Activated T-cell treated with anti-CD3 and anti-CD28 coated beads, Interleukin-2, amount 50 U/mL, for 72 hours (primary cell): ENCODE measurements around the gene LMLN. TPM values are rescaled to one million over a fixed set of nuclear protein-coding genes. Genes with fewer than 3 reads are reported as not detected.
"Not testable (repeated sequence)": the region's sequence is repeated elsewhere in the genome, so short reads cannot be mapped to it uniquely, and the experiment has no call there.

Experiments used
- ATAC-seq, 2 donors: fragments of 150-1000 bp; cut with Tn5 transposase; replicated peaks in 1 of 2; 2 replicates each; pipeline ENCODE4 v1.10.0; 2021; ENCODE audit warnings: moderate library complexity in 2 of 2, mild to moderate bottlenecking in 1 of 2
- DNase-seq, 2 donors: peaks; one replicate each; pipeline ENCODE4 v3.0.0; 2021 to 2022; ENCODE audit warnings: mixed read lengths in 1 of 2
- H3K27ac Mint-ChIP-seq: one replicate; pipeline ENCODE4 v1.8.0; 2022; ENCODE audit warnings: mild to moderate bottlenecking, moderate library complexity, mixed read lengths
- H3K27me3 Mint-ChIP-seq: one replicate; pipeline ENCODE4 v1.8.0; 2022; ENCODE audit warnings: low read depth, mixed read lengths
- H3K36me3 Mint-ChIP-seq, 2 donors: one replicate each; pipeline ENCODE4 v1.8.0; 2022; ENCODE audit warnings: mixed read lengths in 2 of 2, mild to moderate bottlenecking in 1 of 2; ENCODE audit not compliant: insufficient read depth in 2 of 2
- H3K4me1 Mint-ChIP-seq: one replicate; pipeline ENCODE4 v1.8.0; 2022; ENCODE audit warnings: low read depth, mixed read lengths
- H3K4me3 Mint-ChIP-seq, 2 donors: one replicate each; pipeline ENCODE4 v1.8.0; 2022; ENCODE audit warnings: mild to moderate bottlenecking in 2 of 2, mixed read lengths in 2 of 2, moderate library complexity in 2 of 2
- H3K9me3 Mint-ChIP-seq, 2 donors: one replicate each; pipeline ENCODE4 v1.8.0; 2022; ENCODE audit warnings: mixed read lengths in 2 of 2
- total RNA-seq, 2 donors: library from RNA; stranded (reverse); gene quantifications; one replicate each; pipeline ENCODE4 v1.2.3, GENCODE V29; 2022

The LMLN gene
- total RNA-seq, 2 donors from 2014 or later: 5.4 to 6.5 TPM

GRCh38 chr3:197949778-197950676 lies 10.0 kb upstream of the LMLN start, which contains the start of gene RPL35A:
Gene RPL35A (plus strand): TSS chr3:197950190. CDS start chr3:197950968, 778 bp downstream.
- peaks cover 14 to 35% of the 10 kb centered on the region in 2 donors for H3K36me3 Mint-ChIP-seq
- ATAC-seq: peak; percentile 92
- peak within 1 kb of the TSS; percentile 99 for H3K27ac Mint-ChIP-seq
- no peaks in the 10 kb centered on the region for H3K27me3 Mint-ChIP-seq
- peak; percentile 86 for DNase-seq
- H3K4me1 Mint-ChIP-seq: peaks cover 59% of the 10 kb centered on the region
- H3K4me3 Mint-ChIP-seq: peak within 1 kb of the TSS; percentile 94 to 97
- H3K9me3 Mint-ChIP-seq: no peaks in the 10 kb centered on the region

GRCh38 chr3:197950677-197951061 lies 9.3 kb upstream of the LMLN start:
- DNase-seq (no peak), ATAC-seq (no peak)
- peaks cover 61% of the 10 kb centered on the region for H3K4me1 Mint-ChIP-seq
- peak overlapping the region; percentile 99 for H3K27ac Mint-ChIP-seq
- H3K36me3 Mint-ChIP-seq: peaks cover 14 to 37% of the 10 kb centered on the region in 2 donors
- H3K27me3 Mint-ChIP-seq: no peaks in the 10 kb centered on the region
- no peaks in the 10 kb centered on the region for H3K9me3 Mint-ChIP-seq
- H3K4me3 Mint-ChIP-seq: peak overlapping the region; percentile 94 to 97

- peaks cover 61% of the 10 kb centered on the region for H3K4me1 Mint-ChIP-seq
These were observed 8.5 kb upstream of the LMLN start for GRCh38 chr3:197951392-197951990.

GRCh38 chr3:197952440-197952839 lies 7.6 kb upstream of the LMLN start:
- Mint-ChIP-seq H3K27ac (peak overlapping the region; percentile 86), H3K4me3 (peak overlapping the region; percentile 61 to 97), H3K27me3 (no peaks in the 10 kb centered on the region), H3K4me1 (peaks cover 69% of the 10 kb centered on the region), H3K36me3 (peaks cover 14 to 44% of the 10 kb centered on the region in 2 donors), H3K9me3 (no peaks in the 10 kb centered on the region)
- ATAC-seq (no peak), DNase-seq (no peak)

More at GRCh38 chr3:197951392-197951990, 8.5 kb upstream of the LMLN start:
- H3K27ac Mint-ChIP-seq: peak overlapping the region; percentile 99
- ATAC-seq (no peak), DNase-seq (no peak)
- no peaks in the 10 kb centered on the region for H3K9me3 Mint-ChIP-seq
- peaks cover 14 to 42% of the 10 kb centered on the region in 2 donors for H3K36me3 Mint-ChIP-seq
- H3K4me3 Mint-ChIP-seq: peak overlapping the region; percentile 94 to 97
- no peaks in the 10 kb centered on the region for H3K27me3 Mint-ChIP-seq

GRCh38 chr3:197953325-197953724 lies 6.7 kb upstream of the LMLN start:
- peak in 1 of 2 donors; percentile 14 for ATAC-seq
- Mint-ChIP-seq H3K4me3 (peak overlapping the region; percentile 61 to 97), H3K36me3 (peaks cover 15 to 47% of the 10 kb centered on the region in 2 donors), H3K27me3 (no peaks in the 10 kb centered on the region), H3K4me1 (peaks cover 76% of the 10 kb centered on the region), H3K9me3 (no peaks in the 10 kb centered on the region), H3K27ac (peak overlapping the region; percentile 34)
- DNase-seq: no peak

- Mint-ChIP-seq H3K4me3 (peak overlapping the region; percentile 61 to 97), H3K27ac (peak overlapping the region; percentile 34), H3K9me3 (no peaks in the 10 kb centered on the region), H3K4me1 (peaks cover 79% of the 10 kb centered on the region), H3K27me3 (no peaks in the 10 kb centered on the region), H3K36me3 (peaks cover 16 to 49% of the 10 kb centered on the region in 2 donors)
- no peak for ATAC-seq
- no peak for DNase-seq
These were observed 6.1 kb upstream of the LMLN start for GRCh38 chr3:197953881-197954280.

- Mint-ChIP-seq H3K27ac (no peak overlapping the region), H3K9me3 (no peaks in the 10 kb centered on the region), H3K4me3 (no peak overlapping the region), H3K27me3 (no peaks in the 10 kb centered on the region), H3K4me1 (peaks cover 81% of the 10 kb centered on the region), H3K36me3 (peaks cover 10 to 41% of the 10 kb centered on the region in 2 donors)
- no peak for ATAC-seq
- DNase-seq: no peak
These were observed 4.0 kb upstream of the LMLN start for GRCh38 chr3:197955892-197956477.

- Mint-ChIP-seq H3K9me3 (no peaks in the 10 kb centered on the region), H3K27me3 (no peaks in the 10 kb centered on the region), H3K4me3 (no peak overlapping the region), H3K27ac (no peak overlapping the region), H3K36me3 (peaks cover 9 to 36% of the 10 kb centered on the region in 2 donors), H3K4me1 (peaks cover 81% of the 10 kb centered on the region)
- no peak for ATAC-seq
- DNase-seq: no peak
These were observed 3.4 kb upstream of the LMLN start for GRCh38 chr3:197956626-197956988.

GRCh38 chr3:197957790-197958133 lies 2.3 kb upstream of the LMLN start:
- peak overlapping the region; percentile 14 for H3K27ac Mint-ChIP-seq
- no peak for ATAC-seq
- peak overlapping the region in 1 of 2 donors; percentile 94 for H3K4me3 Mint-ChIP-seq
- peaks cover 78% of the 10 kb centered on the region for H3K4me1 Mint-ChIP-seq
- no peaks in the 10 kb centered on the region for H3K27me3 Mint-ChIP-seq
- no peaks in the 10 kb centered on the region for H3K9me3 Mint-ChIP-seq
- peaks cover 9 to 30% of the 10 kb centered on the region in 2 donors for H3K36me3 Mint-ChIP-seq
- DNase-seq: no peak

- Mint-ChIP-seq H3K27me3 (no peaks in the 10 kb centered on the region), H3K4me1 (peaks cover 73% of the 10 kb centered on the region), H3K9me3 (no peaks in the 10 kb centered on the region), H3K4me3 (peak overlapping the region; percentile 89 to 94), H3K27ac (peak overlapping the region; percentile 5), H3K36me3 (peaks cover 9 to 30% of the 10 kb centered on the region in 2 donors)
- ATAC-seq (no peak), DNase-seq (no peak)
These were observed 1.7 kb upstream of the LMLN start for GRCh38 chr3:197958346-197958745.

GRCh38 chr3:197958848-197959247 lies 1.2 kb upstream of the LMLN start:
- H3K27me3 Mint-ChIP-seq, ATAC-seq, H3K9me3 Mint-ChIP-seq, DNase-seq: not testable (repeated sequence)
- H3K36me3 Mint-ChIP-seq: peaks cover 4 to 25% of the 10 kb centered on the region in 2 donors
- H3K4me3 Mint-ChIP-seq: peak overlapping the region; percentile 89 to 94
- H3K27ac Mint-ChIP-seq: peak overlapping the region; percentile 93
- H3K4me1 Mint-ChIP-seq: peaks cover 71% of the 10 kb centered on the region

- Mint-ChIP-seq H3K27me3 (no peaks in the 10 kb centered on the region), H3K9me3 (no peaks in the 10 kb centered on the region), H3K4me1 (peaks cover 66% of the 10 kb centered on the region), H3K4me3 (peak overlapping the region; percentile 89 to 94), H3K27ac (peak overlapping the region; percentile 93), H3K36me3 (peaks cover 2 to 19% of the 10 kb centered on the region in 2 donors)
- no peak for ATAC-seq
- DNase-seq: no peak
These were observed 522 bp upstream of the LMLN start for GRCh38 chr3:197959500-197959890.
